Measurements from ENCODE around the gene ING4. TPM values are rescaled to one million over a fixed set of nuclear protein-coding genes. Genes with fewer than 3 reads are reported as not detected.

Gene ING4
- 12.0 to 17.7 TPM (median 14.7 TPM) in 5 replicates for total RNA-seq (2022; extraction: Qiagen RNA extraction)

GRCh38 chr12:6662906-6663742 lies at the start of gene ING4:
Gene ING4, minus strand, starts transcription at chr12:6663119. Its CDS starts 18 bp downstream, at chr12:6663101.

DNA sequence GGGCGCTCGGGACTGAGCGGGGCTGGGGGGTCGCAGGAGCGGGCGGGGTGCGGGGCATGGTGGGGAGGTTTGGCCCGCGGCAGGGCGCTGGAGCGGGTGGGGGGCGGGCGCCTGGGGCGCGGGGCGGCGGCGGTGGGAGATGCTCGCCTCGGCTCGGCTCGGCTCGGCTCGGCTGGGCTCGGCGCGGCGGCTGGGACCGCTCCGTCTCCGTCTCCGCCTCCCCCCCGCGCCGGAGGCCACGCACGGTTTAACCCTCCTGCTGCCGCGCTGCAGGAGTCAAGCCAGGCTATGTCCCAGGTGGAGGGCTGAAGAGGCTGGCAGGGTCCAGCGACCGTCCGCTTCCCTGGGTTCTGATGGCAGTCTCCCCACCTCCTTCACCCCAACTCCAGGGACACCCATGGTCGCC lies 37.7 kb upstream of the ING4 start, which contains the start of gene PIANP:
PIANP (minus strand) TSS at position 170 of the 406 bp plus-strand sequence. CDS start 2,754 bp downstream, outside the sequence.

GRCh38 chr12:6688999-6689882 lies 26.3 kb upstream of the ING4 start, which contains the start of gene ZNF384:
Gene ZNF384, minus strand, starts transcription at chr12:6689375. Its CDS starts 9,855 bp downstream, at chr12:6679520.

DNA sequence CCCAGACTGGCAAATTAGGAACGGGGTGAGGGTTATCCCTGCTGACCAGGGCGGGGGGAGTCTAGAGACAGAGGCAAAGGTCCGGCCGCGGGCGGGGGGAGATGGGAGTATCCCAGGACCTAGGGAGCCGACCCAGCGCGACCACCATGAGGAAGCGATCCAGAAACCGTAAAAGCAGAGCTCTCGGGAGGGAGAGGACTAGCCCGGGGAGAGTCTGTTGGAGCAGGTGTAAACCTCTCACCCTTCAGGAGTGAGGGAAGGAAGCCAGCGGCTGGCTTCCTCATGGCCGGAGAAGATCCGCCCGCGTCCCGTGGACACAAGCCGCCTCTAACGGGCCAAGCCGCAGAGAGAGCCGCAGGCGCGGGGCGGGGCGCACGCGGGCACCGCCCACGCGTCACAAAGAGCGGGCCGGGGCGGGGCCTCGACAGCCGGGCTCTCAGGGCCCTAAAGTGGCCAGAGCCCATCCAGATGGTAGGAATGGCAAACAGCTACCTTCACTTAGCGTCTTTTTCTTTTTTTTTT lies 15.8 kb downstream of the ING4 start, which contains the start of gene ACRBP:
ACRBP (minus strand) TSS at position 350 of the 522 bp plus-strand sequence; CDS start at position 284, 66 bp downstream.

GRCh38 chr12:6635856-6636531 lies 26.9 kb downstream of the ING4 start, which contains the start of gene LPAR5:
Gene LPAR5, minus strand, starts transcription at chr12:6635959. Its CDS starts 14,711 bp downstream, at chr12:6621248.

Other genes starting within 250 kb of the ING4 start
- not detected in 5 replicates for gene CD27, start 218.2 kb downstream of the ING4 start, total RNA-seq (2022; extraction: Qiagen RNA extraction)
- gene TAPBPL, start 211.1 kb downstream of the ING4 start, total RNA-seq (2022; extraction: Qiagen RNA extraction): 3.0 to 3.9 TPM (median 3.5 TPM) in 5 replicates
- 8.9 to 13.2 TPM (median 10.2 TPM) in 5 replicates for gene VAMP1, start 192.4 kb downstream of the ING4 start, total RNA-seq (2022; extraction: Qiagen RNA extraction)
- 268 to 320 TPM (median 299 TPM) in 5 replicates for gene MRPL51, start 169.9 kb downstream of the ING4 start, total RNA-seq (2022; extraction: Qiagen RNA extraction)
- gene NCAPD2, start 169.0 kb downstream of the ING4 start, total RNA-seq (2022; extraction: Qiagen RNA extraction): 51.0 to 69.8 TPM (median 57.7 TPM) in 5 replicates
- gene GAPDH, start 128.6 kb downstream of the ING4 start, total RNA-seq (2022; extraction: Qiagen RNA extraction): 6,774 to 9,343 TPM (median 8,942 TPM) in 5 replicates
- gene IFFO1, start 107.1 kb downstream of the ING4 start, total RNA-seq (2022; extraction: Qiagen RNA extraction): 1.5 to 2.3 TPM (median 1.6 TPM) in 5 replicates
- gene NOP2, start 94.8 kb downstream of the ING4 start, total RNA-seq (2022; extraction: Qiagen RNA extraction): 86.7 to 99.6 TPM (median 96.7 TPM) in 5 replicates
- gene CHD4, start 55.7 kb downstream of the ING4 start, total RNA-seq (2022; extraction: Qiagen RNA extraction): 52.7 to 76.9 TPM (median 54.3 TPM) in 5 replicates
- 0.53 to 0.92 TPM (median 0.65 TPM) in 5 replicates for gene LPAR5, start 27.2 kb downstream of the ING4 start, total RNA-seq (2022; extraction: Qiagen RNA extraction)
- 0.13 to 0.28 TPM (median 0.17 TPM) in 3 of 5 replicates, not detected in the others for gene ACRBP, start 15.7 kb downstream of the ING4 start, total RNA-seq (2022; extraction: Qiagen RNA extraction)
- 50.4 to 60.8 TPM (median 56.9 TPM) in 5 replicates for gene ZNF384, start 26.3 kb upstream of the ING4 start, total RNA-seq (2022; extraction: Qiagen RNA extraction)
- 0.75 to 1.00 TPM (median 0.92 TPM) in 5 replicates for gene PIANP, start 37.7 kb upstream of the ING4 start, total RNA-seq (2022; extraction: Qiagen RNA extraction)
- 50.2 to 55.9 TPM (median 55.2 TPM) in 5 replicates for gene COPS7A, start 60.9 kb upstream of the ING4 start, total RNA-seq (2022; extraction: Qiagen RNA extraction)
- gene MLF2, start 90.0 kb upstream of the ING4 start, total RNA-seq (2022; extraction: Qiagen RNA extraction): 268 to 304 TPM (median 292 TPM) in 5 replicates
- 589 to 916 TPM (median 868 TPM) in 5 replicates for gene PTMS, start 103.2 kb upstream of the ING4 start, total RNA-seq (2022; extraction: Qiagen RNA extraction)
- 0.83 to 1.6 TPM (median 1.4 TPM) in 5 replicates for gene LAG3, start 109.4 kb upstream of the ING4 start, total RNA-seq (2022; extraction: Qiagen RNA extraction)
- 0.01 to 0.06 TPM in 2 of 5 replicates, not detected in the others for gene CD4, start 126.4 kb upstream of the ING4 start, total RNA-seq (2022; extraction: Qiagen RNA extraction)
- 0.26 to 0.41 TPM (median 0.33 TPM) in 5 replicates for gene GPR162, start 158.7 kb upstream of the ING4 start, total RNA-seq (2022; extraction: Qiagen RNA extraction)
- gene P3H3, start 165.3 kb upstream of the ING4 start, total RNA-seq (2022; extraction: Qiagen RNA extraction): 22.2 to 28.3 TPM (median 26.4 TPM) in 5 replicates
- 0.92 to 2.1 TPM (median 1.4 TPM) in 5 replicates for gene GNB3, start 177.8 kb upstream of the ING4 start, total RNA-seq (2022; extraction: Qiagen RNA extraction)
- gene CDCA3, start 188.2 kb upstream of the ING4 start, total RNA-seq (2022; extraction: Qiagen RNA extraction): 72.8 to 80.0 TPM (median 76.6 TPM) in 5 replicates
- gene USP5, start 189.0 kb upstream of the ING4 start, total RNA-seq (2022; extraction: Qiagen RNA extraction): 71.9 to 93.6 TPM (median 77.7 TPM) in 5 replicates
- 1,494 to 1,665 TPM (median 1,624 TPM) in 5 replicates for gene TPI1, start 204.4 kb upstream of the ING4 start, total RNA-seq (2022; extraction: Qiagen RNA extraction)
- gene SPSB2, start 210.2 kb upstream of the ING4 start, total RNA-seq (2022; extraction: Qiagen RNA extraction): 24.5 to 34.1 TPM (median 33.9 TPM) in 5 replicates
- gene LRRC23, start 241.7 kb upstream of the ING4 start, total RNA-seq (2022; extraction: Qiagen RNA extraction): 15.6 to 19.4 TPM (median 16.9 TPM) in 5 replicates

Measured in A549 treated with AZD2906 at 1 μM for 4 hours (cell line).